Glutamatergic neuron (in vitro differentiated cells): Measurements from ENCODE around the gene TRIP4. TPM values are rescaled to one million over a fixed set of nuclear protein-coding genes. Genes with fewer than 3 reads are reported as not detected.

Experiments
- DNase-seq: peaks from one replicate; pipeline ENCODE4 v3.0.0; 2022
- H3K27ac Mint-ChIP-seq: one replicate; pipeline ENCODE4 v1.8.0; 2020; ENCODE audit warnings: mild to moderate bottlenecking, mixed read lengths, inconsistent platforms; ENCODE audit not compliant: unreplicated experiment
- H3K27me3 Mint-ChIP-seq: one replicate; pipeline ENCODE4 v1.8.0; 2020; ENCODE audit warnings: mild to moderate bottlenecking, moderate library complexity, mixed read lengths, inconsistent platforms; ENCODE audit not compliant: unreplicated experiment
- H3K36me3 Mint-ChIP-seq: one replicate; pipeline ENCODE4 v1.8.0; 2020; ENCODE audit warnings: mild to moderate bottlenecking, mixed read lengths, inconsistent platforms; ENCODE audit not compliant: unreplicated experiment
- H3K4me1 Mint-ChIP-seq: one replicate; pipeline ENCODE4 v1.8.0; 2020; ENCODE audit warnings: mild to moderate bottlenecking, low read depth, mixed read lengths, inconsistent platforms; ENCODE audit not compliant: unreplicated experiment
- H3K4me3 Mint-ChIP-seq: one replicate; pipeline ENCODE4 v1.8.0; 2020; ENCODE audit warnings: mild to moderate bottlenecking, mixed read lengths, inconsistent platforms; ENCODE audit not compliant: unreplicated experiment
- H3K9me3 Mint-ChIP-seq: one replicate; pipeline ENCODE4 v1.8.0; 2020; ENCODE audit warnings: mild to moderate bottlenecking, moderate library complexity, mixed read lengths, inconsistent platforms; ENCODE audit not compliant: unreplicated experiment
- total RNA-seq: library from RNA; stranded (reverse); fragmentation: NEBNext Ultra II Directional; extraction: Animal tissue kit (Norgen Biotek cat#: 25700); gene quantifications from one replicate; pipeline ENCODE4 v1.2.1, GENCODE V29; 2021; ENCODE audit not compliant: unreplicated experiment
- TF ChIP-seq, protein P1 (sequence below): fragments of 200-600 bp; sonication (generic); IDR thresholded peaks from one replicate; pipeline ENCODE4 v1.5.0; 2021; ENCODE audit not compliant: partially characterized antibody, unreplicated experiment

The TRIP4 gene
- total RNA-seq, 1 donor from 2014 or later = 48.7 TPM

DNA sequence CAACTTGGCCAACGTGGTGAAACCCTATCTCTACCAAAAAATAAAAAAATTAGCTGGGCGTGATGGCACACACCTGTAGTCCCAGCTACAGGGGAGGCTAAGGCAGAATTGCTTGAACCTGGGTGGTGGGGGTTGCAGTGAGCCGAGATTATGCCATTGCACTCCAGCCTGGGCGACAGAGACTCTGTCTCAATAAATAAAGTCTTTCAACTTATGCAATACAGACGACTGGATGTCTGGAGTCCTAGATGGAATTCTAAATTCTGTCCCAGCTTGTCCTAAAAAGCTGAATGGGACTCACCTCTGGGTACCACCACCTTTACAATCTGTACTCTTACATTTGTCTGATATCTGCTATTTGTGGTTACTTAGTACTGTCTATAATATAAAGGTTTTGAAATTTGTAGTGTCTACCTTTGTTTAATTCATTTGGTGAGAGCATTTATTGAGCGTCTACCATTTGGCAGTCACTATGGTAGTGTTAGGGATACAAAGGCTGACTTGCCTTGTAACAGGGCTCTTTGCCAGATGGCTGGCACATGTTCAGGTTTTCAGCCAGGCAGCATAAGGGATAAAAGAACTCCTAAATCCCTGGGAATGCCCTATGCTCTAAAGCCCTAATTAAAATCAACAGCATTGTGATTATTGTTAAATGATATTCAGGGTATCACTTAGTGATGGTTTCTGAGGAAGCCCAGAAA is 65.5 kb downstream of the TRIP4 start:
- Mint-ChIP-seq H3K36me3 (no peaks in the 10 kb centered on the region), H3K27ac (peak overlapping the region; percentile 94), H3K9me3 (no peaks in the 10 kb centered on the region), H3K27me3 (no peaks in the 10 kb centered on the region), H3K4me3 (peak overlapping the region; percentile 44), H3K4me1 (peaks cover 35% of the 10 kb centered on the region)
- TF ChIP-seq, protein P1, sequence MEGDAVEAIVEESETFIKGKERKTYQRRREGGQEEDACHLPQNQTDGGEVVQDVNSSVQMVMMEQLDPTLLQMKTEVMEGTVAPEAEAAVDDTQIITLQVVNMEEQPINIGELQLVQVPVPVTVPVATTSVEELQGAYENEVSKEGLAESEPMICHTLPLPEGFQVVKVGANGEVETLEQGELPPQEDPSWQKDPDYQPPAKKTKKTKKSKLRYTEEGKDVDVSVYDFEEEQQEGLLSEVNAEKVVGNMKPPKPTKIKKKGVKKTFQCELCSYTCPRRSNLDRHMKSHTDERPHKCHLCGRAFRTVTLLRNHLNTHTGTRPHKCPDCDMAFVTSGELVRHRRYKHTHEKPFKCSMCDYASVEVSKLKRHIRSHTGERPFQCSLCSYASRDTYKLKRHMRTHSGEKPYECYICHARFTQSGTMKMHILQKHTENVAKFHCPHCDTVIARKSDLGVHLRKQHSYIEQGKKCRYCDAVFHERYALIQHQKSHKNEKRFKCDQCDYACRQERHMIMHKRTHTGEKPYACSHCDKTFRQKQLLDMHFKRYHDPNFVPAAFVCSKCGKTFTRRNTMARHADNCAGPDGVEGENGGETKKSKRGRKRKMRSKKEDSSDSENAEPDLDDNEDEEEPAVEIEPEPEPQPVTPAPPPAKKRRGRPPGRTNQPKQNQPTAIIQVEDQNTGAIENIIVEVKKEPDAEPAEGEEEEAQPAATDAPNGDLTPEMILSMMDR = no peak
- DNase-seq = peak; percentile 37

DNA sequence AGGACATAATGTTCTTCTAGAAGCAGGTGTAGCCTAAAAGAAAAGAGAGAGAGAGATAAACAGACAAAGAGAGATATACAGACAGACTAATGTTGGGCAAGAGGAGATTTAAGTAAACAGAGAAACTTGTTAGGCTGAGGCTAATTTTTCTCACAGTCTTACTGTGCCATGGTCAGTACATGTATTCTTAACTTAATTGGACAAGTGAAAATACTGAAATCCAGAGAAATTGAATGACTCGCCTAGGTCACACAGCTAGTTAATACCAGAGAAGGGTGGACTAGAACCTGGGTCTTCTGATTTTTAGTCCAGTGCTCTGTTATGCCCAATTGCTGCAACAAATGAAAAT is 66.0 kb downstream of the TRIP4 start:
- H3K9me3 Mint-ChIP-seq = no peaks in the 10 kb centered on the region
- peaks cover 35% of the 10 kb centered on the region for H3K4me1 Mint-ChIP-seq
- TF ChIP-seq, protein P1 = no peak
- peak overlapping the region; percentile 44 for H3K4me3 Mint-ChIP-seq
- peak overlapping the region; percentile 94 for H3K27ac Mint-ChIP-seq
- H3K27me3 Mint-ChIP-seq = no peaks in the 10 kb centered on the region
- no peaks in the 10 kb centered on the region for H3K36me3 Mint-ChIP-seq
- DNase-seq = no peak

DNA sequence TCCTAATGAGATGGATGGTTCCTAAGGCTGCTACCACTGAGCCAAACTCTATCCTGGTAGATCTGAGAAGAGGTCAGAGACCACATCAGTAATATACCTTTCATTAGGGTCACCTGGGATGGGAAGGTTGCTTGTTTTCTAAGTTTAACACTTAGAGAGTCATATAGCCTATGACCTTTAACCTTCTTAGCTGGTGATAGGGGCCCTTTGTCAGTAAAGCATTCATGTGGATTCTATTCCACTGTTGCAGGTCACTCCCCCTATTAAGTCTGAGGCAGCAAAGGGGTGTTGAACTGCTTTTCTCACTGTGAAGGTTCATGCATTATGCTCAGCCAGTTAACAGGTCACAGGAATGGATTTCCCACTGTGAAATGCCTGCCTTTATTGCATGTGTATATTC is 66.6 kb downstream of the TRIP4 start:
- Mint-ChIP-seq H3K9me3 (no peaks in the 10 kb centered on the region), H3K27ac (peak overlapping the region; percentile 94), H3K27me3 (no peaks in the 10 kb centered on the region), H3K4me3 (no peak overlapping the region), H3K4me1 (peaks cover 36% of the 10 kb centered on the region), H3K36me3 (no peaks in the 10 kb centered on the region)
- TF ChIP-seq, protein P1 = no peak
- DNase-seq = no peak

DNA sequence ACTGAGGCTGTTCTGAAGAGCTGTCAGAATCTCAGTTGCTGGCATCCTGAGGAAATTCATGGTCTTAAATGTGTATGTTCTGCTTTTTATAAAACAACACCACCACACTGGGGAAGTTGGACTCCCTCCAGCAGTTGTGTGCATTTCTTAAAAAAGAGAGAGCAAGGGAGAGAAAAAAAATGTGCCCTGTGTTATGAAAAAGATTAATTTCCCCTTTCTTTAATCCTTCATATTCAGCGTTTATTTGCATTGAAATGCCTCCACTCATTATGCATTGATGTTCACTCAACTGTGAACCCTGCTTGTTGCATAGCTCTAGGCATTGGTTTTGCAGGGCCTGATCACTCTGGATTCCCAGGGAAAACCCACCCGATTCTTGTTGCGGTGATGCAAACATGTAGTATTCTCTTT is 68.3 kb downstream of the TRIP4 start:
- Mint-ChIP-seq H3K4me3 (no peak overlapping the region), H3K36me3 (no peaks in the 10 kb centered on the region), H3K27me3 (peaks cover 8% of the 10 kb centered on the region), H3K4me1 (peaks cover 45% of the 10 kb centered on the region), H3K9me3 (peaks cover 5% of the 10 kb centered on the region), H3K27ac (no peak overlapping the region)
- no peak for DNase-seq
- TF ChIP-seq, protein P1 = no peak

DNA sequence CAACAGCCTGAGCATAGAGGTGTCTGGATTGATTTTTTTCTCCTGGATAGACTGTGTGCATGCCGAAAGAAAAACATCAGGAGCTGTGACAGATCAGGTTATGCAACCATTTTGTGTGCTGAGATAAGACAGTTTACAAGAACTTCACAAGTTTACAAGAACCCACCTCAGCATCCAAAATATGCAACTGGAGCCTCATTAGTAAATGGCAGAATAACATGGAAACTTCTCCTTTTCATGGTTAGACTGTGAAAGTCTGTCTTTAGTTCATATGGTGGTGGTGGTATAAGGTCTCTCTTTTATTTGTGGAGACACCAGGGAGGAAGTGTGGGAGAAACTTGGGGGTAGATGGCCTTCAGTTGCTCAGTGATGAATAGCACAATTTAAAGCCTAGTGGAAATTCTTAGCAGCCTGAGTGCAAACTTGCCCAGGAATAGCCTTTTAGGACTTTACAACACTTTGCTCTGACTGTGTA is 69.0 kb downstream of the TRIP4 start:
- DNase-seq = no peak
- TF ChIP-seq, protein P1 = no peak
- Mint-ChIP-seq H3K4me3 (no peak overlapping the region), H3K36me3 (no peaks in the 10 kb centered on the region), H3K4me1 (peaks cover 45% of the 10 kb centered on the region), H3K27ac (no peak overlapping the region), H3K9me3 (peaks cover 10% of the 10 kb centered on the region), H3K27me3 (peaks cover 10% of the 10 kb centered on the region)
